Spinal cord (tissue), 10 donors: Measurements from ENCODE around the gene IL21R. TPM values are rescaled to one million over a fixed set of nuclear protein-coding genes. Genes with fewer than 3 reads are reported as not detected.
A peak's percentile ranks its signal among the peaks of the same experiment; 100 is the strongest.

ENCODE experiments used
- DNase-seq, 6 donors: peaks; one replicate each; pipeline versions ENCODE4 v3.0.0 to v3.0.0-alpha.2; 2013 to 2015; ENCODE audit warnings: low spot score in 6 of 6, low read depth in 4 of 6
- H3K27ac ChIP-seq: one replicate; pipeline ENCODE4 v1.5.1; 2013; ENCODE audit warnings: low read depth, low read length, control low read depth
- H3K27me3 ChIP-seq: one replicate; pipeline ENCODE4 v1.6.1; 2013; ENCODE audit warnings: low read length; ENCODE audit not compliant: control insufficient read depth, insufficient read depth
- H3K36me3 ChIP-seq: one replicate; pipeline ENCODE4 v1.6.1; 2013; ENCODE audit warnings: low read length; ENCODE audit not compliant: control insufficient read depth, insufficient read depth
- H3K4me1 ChIP-seq: one replicate; pipeline ENCODE4 v1.6.1; 2013; ENCODE audit warnings: low read length; ENCODE audit not compliant: control insufficient read depth, insufficient read depth
- H3K4me3 ChIP-seq: one replicate; pipeline ENCODE4 v1.5.1; 2013; ENCODE audit warnings: low read depth, low read length, control low read depth
- H3K9me3 ChIP-seq: one replicate; pipeline ENCODE4 v1.6.1; 2013; ENCODE audit warnings: low read length; ENCODE audit not compliant: control insufficient read depth, insufficient read depth
- WGBS: methylation state at CpG from one replicate; pipeline ENCODE4 v1.1.5; 2013; ENCODE audit warnings: missing lambda C conversion rate; ENCODE audit not compliant: insufficient coverage; 5-methylcytosine and 5-hydroxymethylcytosine counted together
- polyA plus RNA-seq, 2 donors: library from polyadenylated mRNA; unstranded; fragments of 120-200 nt; gene quantifications; one replicate each; pipeline ENCODE4 v1.2.1, GENCODE V29; 2013; ENCODE audit not compliant: insufficient read length in 2 of 2
- total RNA-seq, 2 donors: library from RNA; depleted of rRNA in 1 of 2; stranded (reverse); fragments of 120-200 nt in 1 of 2; fragments of >200 nt in 1 of 2; gene quantifications; one replicate each; pipeline versions ENCODE4 v1.2.3 to v1.2.4, GENCODE V29; 2013 to 2014
- donor health status: healthy.

The IL21R gene
- total and polyA plus RNA-seq, 4 donors: 0.06 to 0.93 (median 0.35) TPM

GRCh38 chr16:27398894-27399853 is 2.8 kb upstream of the IL21R start:
- Histone ChIP-seq H3K4me1 (peaks cover 15% of the 10 kb centered on the region), H3K27me3 (no peaks in the 10 kb centered on the region)
- 93% methylated on average over 4 of the region's 8 CpGs for WGBS

GRCh38 chr16:27399969-27400368 is 2.0 kb upstream of the IL21R start:
- H3K36me3 ChIP-seq: no peaks in the 10 kb centered on the region
- DNase-seq: no peak
- no peak overlapping the region for H3K4me3 ChIP-seq
- H3K4me1 ChIP-seq: peaks cover 15% of the 10 kb centered on the region
- H3K27me3 ChIP-seq: no peaks in the 10 kb centered on the region
- H3K9me3 ChIP-seq: peaks cover 5% of the 10 kb centered on the region
- no peak overlapping the region for H3K27ac ChIP-seq
- no CpG with 5 or more reads among the region's 2 CpGs for WGBS

More at GRCh38 chr16:27398894-27399853, 2.8 kb upstream of the IL21R start:
- no peak overlapping the region for H3K27ac ChIP-seq
- H3K36me3 ChIP-seq: no peaks in the 10 kb centered on the region
- peaks cover 5% of the 10 kb centered on the region for H3K9me3 ChIP-seq
- no peak for DNase-seq
- H3K4me3 ChIP-seq: no peak overlapping the region

GRCh38 chr16:27400751-27401620 is 988 bp upstream of the IL21R start:
- H3K4me3 ChIP-seq: no peak overlapping the region
- DNase-seq: peak in 1 of 6 donors; percentile 17
- H3K36me3 ChIP-seq: no peaks in the 10 kb centered on the region
- peaks cover under 1% of the 10 kb centered on the region for H3K9me3 ChIP-seq
- H3K4me1 ChIP-seq: peaks cover 19% of the 10 kb centered on the region
- no peaks in the 10 kb centered on the region for H3K27me3 ChIP-seq
- no peak overlapping the region for H3K27ac ChIP-seq
- WGBS: 68% methylated on average over 8 of the region's 11 CpGs

GRCh38 chr16:27402569-27402963 is 592 bp downstream of the IL21R start:
- H3K27ac ChIP-seq: no peak overlapping the region
- WGBS: 79% methylated on average over 8 of the region's 8 CpGs

GRCh38 chr16:27402964-27403600 is 1.1 kb downstream of the IL21R start:
- no peak overlapping the region for H3K4me3 ChIP-seq
- H3K36me3 ChIP-seq: no peaks in the 10 kb centered on the region
- peaks cover 22% of the 10 kb centered on the region for H3K4me1 ChIP-seq
- DNase-seq: no peak
- no peaks in the 10 kb centered on the region for H3K9me3 ChIP-seq
- H3K27ac ChIP-seq: no peak overlapping the region
- WGBS: 84% methylated on average over 19 of the region's 20 CpGs
- no peaks in the 10 kb centered on the region for H3K27me3 ChIP-seq

More at GRCh38 chr16:27402569-27402963, 592 bp downstream of the IL21R start:
- Histone ChIP-seq H3K27me3 (no peaks in the 10 kb centered on the region), H3K4me3 (no peak overlapping the region), H3K9me3 (no peaks in the 10 kb centered on the region), H3K36me3 (no peaks in the 10 kb centered on the region), H3K4me1 (peaks cover 22% of the 10 kb centered on the region)
- DNase-seq: no peak

GRCh38 chr16:27403601-27403992 is 1.6 kb downstream of the IL21R start:
- no peaks in the 10 kb centered on the region for H3K27me3 ChIP-seq
- H3K27ac ChIP-seq: no peak overlapping the region
- no peak for DNase-seq
- H3K4me1 ChIP-seq: peaks cover 22% of the 10 kb centered on the region
- H3K4me3 ChIP-seq: no peak overlapping the region
- WGBS: 82% methylated on average over 4 of the region's 6 CpGs
- no peaks in the 10 kb centered on the region for H3K9me3 ChIP-seq
- no peaks in the 10 kb centered on the region for H3K36me3 ChIP-seq

GRCh38 chr16:27404163-27404823 is 2.3 kb downstream of the IL21R start:
- H3K4me3 ChIP-seq: no peak overlapping the region
- no peak for DNase-seq
- H3K36me3 ChIP-seq: no peaks in the 10 kb centered on the region
- peaks cover under 1% of the 10 kb centered on the region for H3K9me3 ChIP-seq
- no peaks in the 10 kb centered on the region for H3K27me3 ChIP-seq
- no peak overlapping the region for H3K27ac ChIP-seq
- 84% methylated on average over 7 of the region's 10 CpGs for WGBS
- peaks cover 22% of the 10 kb centered on the region for H3K4me1 ChIP-seq

- Histone ChIP-seq H3K9me3 (peaks cover 2% of the 10 kb centered on the region), H3K4me1 (peaks cover 22% of the 10 kb centered on the region), H3K27ac (no peak overlapping the region), H3K4me3 (no peak overlapping the region), H3K27me3 (no peaks in the 10 kb centered on the region), H3K36me3 (no peaks in the 10 kb centered on the region)
- DNase-seq: peak in 1 of 6 donors; percentile 16
- WGBS: 54% methylated on average over 13 of the region's 19 CpGs
These were observed 3.8 kb downstream of the IL21R start for GRCh38 chr16:27405546-27406451.
